Astrocyte of the spinal cord (primary cell): Measurements from ENCODE around the gene SPATS2L.

Experiments
- DNase-seq: peaks from one replicate; pipeline ENCODE4 v3.0.0; 2011; ENCODE audit warnings: low read depth, low spot score
- H3K4me3 ChIP-seq: 2 replicates; pipeline ENCODE4 v1.5.1; 2011; ENCODE audit warnings: low read depth, mild to moderate bottlenecking, low read length, moderate library complexity
- in situ Hi-C: cut with HindIII; loops from 2 replicates; pipeline ENCODE4 v1.10.0; 2017; ENCODE audit warnings: low sequenced_read_pairs
- TF ChIP-seq, protein P1 (sequence below): IDR thresholded peaks from 2 replicates; pipeline ENCODE4 v1.5.1; 2012; ENCODE audit warnings: low read depth, mild to moderate bottlenecking, low read length, inconsistent platforms

The SPATS2L gene

GRCh38 chr2:200443376-200443775 lies 136.9 kb downstream of the SPATS2L start:
- TF ChIP-seq, protein P1, sequence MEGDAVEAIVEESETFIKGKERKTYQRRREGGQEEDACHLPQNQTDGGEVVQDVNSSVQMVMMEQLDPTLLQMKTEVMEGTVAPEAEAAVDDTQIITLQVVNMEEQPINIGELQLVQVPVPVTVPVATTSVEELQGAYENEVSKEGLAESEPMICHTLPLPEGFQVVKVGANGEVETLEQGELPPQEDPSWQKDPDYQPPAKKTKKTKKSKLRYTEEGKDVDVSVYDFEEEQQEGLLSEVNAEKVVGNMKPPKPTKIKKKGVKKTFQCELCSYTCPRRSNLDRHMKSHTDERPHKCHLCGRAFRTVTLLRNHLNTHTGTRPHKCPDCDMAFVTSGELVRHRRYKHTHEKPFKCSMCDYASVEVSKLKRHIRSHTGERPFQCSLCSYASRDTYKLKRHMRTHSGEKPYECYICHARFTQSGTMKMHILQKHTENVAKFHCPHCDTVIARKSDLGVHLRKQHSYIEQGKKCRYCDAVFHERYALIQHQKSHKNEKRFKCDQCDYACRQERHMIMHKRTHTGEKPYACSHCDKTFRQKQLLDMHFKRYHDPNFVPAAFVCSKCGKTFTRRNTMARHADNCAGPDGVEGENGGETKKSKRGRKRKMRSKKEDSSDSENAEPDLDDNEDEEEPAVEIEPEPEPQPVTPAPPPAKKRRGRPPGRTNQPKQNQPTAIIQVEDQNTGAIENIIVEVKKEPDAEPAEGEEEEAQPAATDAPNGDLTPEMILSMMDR, result no peak
- in situ Hi-C loops, result no loop called here
- no peak for DNase-seq
- no peak overlapping the region for H3K4me3 ChIP-seq

DNA sequence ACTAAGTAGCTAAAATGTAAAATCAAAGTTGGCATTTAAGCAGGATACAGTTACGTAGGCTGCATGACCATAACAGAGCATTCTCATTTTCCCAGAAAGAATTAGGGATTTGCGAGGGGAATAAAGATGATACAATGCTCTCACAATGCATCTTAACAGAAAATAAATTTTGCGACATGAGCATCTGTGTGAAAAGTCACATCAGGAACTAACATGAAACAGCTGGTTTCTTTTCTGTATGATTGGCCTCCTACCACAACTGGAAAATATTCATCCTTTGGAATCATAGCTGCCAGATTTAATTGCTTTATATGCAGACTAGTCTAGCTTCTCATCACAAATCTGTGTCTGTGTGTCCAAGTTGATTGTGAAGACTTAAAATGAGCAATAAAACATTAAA lies 137.4 kb downstream of the SPATS2L start:
- in situ Hi-C loops, result no loop called here
- TF ChIP-seq, protein P1, result no peak
- no peak for DNase-seq
- no peak overlapping the region for H3K4me3 ChIP-seq

GRCh38 chr2:200444530-200444929 lies 138.0 kb downstream of the SPATS2L start:
- DNase-seq, result no peak
- TF ChIP-seq, protein P1, result no peak
- in situ Hi-C loops, result no loop called here
- H3K4me3 ChIP-seq, result no peak overlapping the region

DNA sequence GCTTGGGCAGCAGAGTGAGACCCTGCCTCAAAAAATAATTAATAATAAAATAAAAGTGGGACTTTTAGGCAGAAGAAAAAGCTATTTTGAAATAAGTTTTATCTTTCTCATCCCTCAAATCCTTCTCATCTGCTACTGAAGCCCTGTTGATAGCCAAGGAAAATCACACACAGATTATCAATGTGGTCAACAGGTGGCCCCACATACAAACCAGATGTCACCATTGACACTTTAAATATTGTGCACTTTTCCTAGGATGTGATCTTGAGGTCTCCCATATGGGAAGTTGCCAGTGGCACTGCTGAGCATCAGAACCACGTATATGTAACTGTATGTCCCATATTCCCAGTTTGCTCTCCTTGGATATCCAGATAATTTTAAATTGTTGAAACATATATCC lies 138.8 kb downstream of the SPATS2L start:
- H3K4me3 ChIP-seq, result no peak overlapping the region
- TF ChIP-seq, protein P1, result no peak
- in situ Hi-C loops, result no loop called here
- DNase-seq, result no peak

- no peak overlapping the region for H3K4me3 ChIP-seq
- in situ Hi-C loops, result no loop called here
- TF ChIP-seq, protein P1, result no peak
- DNase-seq, result no peak
Measured at GRCh38 chr2:200446612-200447011, 140.1 kb downstream of the SPATS2L start.

- TF ChIP-seq, protein P1, result no peak
- in situ Hi-C loops, result no loop called here
- no peak for DNase-seq
- H3K4me3 ChIP-seq, result no peak overlapping the region
Measured at GRCh38 chr2:200447139-200447855, 140.8 kb downstream of the SPATS2L start.
